ENCODE data around the gene DDX17.
A peak's percentile ranks its signal among the peaks of the same experiment; 100 is the strongest.

The DDX17 gene

GRCh38 chr22:38454353-38455075 lies 51.6 kb downstream of the DDX17 start:
- TF ChIP-seq CTCF (IDR thresholded peaks at IDR 0.05; ENCODE audit: borderline replicate concordance, insufficient read depth, low read depth, low read length) = no peak
- H3K4me3 ChIP-seq (ENCODE audit: low read depth, low read length) = peak overlapping the region; percentile 10

GRCh38 chr22:38453996-38454352 lies 52.1 kb downstream of the DDX17 start:
- H3K4me3 ChIP-seq (ENCODE audit: low read depth, low read length) = no peak overlapping the region
- TF ChIP-seq CTCF (IDR thresholded peaks at IDR 0.05; ENCODE audit: borderline replicate concordance, insufficient read depth, low read depth, low read length) = no peak

- H3K4me3 ChIP-seq (ENCODE audit: low read depth, low read length) = no peak overlapping the region
- TF ChIP-seq CTCF (IDR thresholded peaks at IDR 0.05; ENCODE audit: borderline replicate concordance, insufficient read depth, low read depth, low read length) = no peak
Measured at GRCh38 chr22:38453066-38453672, 52.9 kb downstream of the DDX17 start.

GRCh38 chr22:38452373-38453065 lies 53.6 kb downstream of the DDX17 start:
- TF ChIP-seq CTCF (IDR thresholded peaks at IDR 0.05; ENCODE audit: borderline replicate concordance, insufficient read depth, low read depth, low read length) = no peak

GRCh38 chr22:38451864-38452263 lies 54.2 kb downstream of the DDX17 start:
- no peak for TF ChIP-seq CTCF (IDR thresholded peaks at IDR 0.05; ENCODE audit: borderline replicate concordance, insufficient read depth, low read depth, low read length)
- no peak overlapping the region for H3K4me3 ChIP-seq (ENCODE audit: low read depth, low read length)

More at GRCh38 chr22:38452373-38453065, 53.6 kb downstream of the DDX17 start:
- no peak overlapping the region for H3K4me3 ChIP-seq (ENCODE audit: low read depth, low read length)

- H3K4me3 ChIP-seq (ENCODE audit: low read depth, low read length) = no peak overlapping the region
- no peak for TF ChIP-seq CTCF (IDR thresholded peaks at IDR 0.05; ENCODE audit: borderline replicate concordance, insufficient read depth, low read depth, low read length)
Measured at GRCh38 chr22:38451404-38451803, 54.7 kb downstream of the DDX17 start.

All from GM12875 (cell line).